ENCODE results near the gene RFXANK.

GRCh38 chr19:19165396-19165795, 26.7 kb upstream of the RFXANK start:
- TF ChIP-seq, protein P1, sequence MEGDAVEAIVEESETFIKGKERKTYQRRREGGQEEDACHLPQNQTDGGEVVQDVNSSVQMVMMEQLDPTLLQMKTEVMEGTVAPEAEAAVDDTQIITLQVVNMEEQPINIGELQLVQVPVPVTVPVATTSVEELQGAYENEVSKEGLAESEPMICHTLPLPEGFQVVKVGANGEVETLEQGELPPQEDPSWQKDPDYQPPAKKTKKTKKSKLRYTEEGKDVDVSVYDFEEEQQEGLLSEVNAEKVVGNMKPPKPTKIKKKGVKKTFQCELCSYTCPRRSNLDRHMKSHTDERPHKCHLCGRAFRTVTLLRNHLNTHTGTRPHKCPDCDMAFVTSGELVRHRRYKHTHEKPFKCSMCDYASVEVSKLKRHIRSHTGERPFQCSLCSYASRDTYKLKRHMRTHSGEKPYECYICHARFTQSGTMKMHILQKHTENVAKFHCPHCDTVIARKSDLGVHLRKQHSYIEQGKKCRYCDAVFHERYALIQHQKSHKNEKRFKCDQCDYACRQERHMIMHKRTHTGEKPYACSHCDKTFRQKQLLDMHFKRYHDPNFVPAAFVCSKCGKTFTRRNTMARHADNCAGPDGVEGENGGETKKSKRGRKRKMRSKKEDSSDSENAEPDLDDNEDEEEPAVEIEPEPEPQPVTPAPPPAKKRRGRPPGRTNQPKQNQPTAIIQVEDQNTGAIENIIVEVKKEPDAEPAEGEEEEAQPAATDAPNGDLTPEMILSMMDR (IDR thresholded peaks at IDR 0.05; ENCODE audit: borderline replicate concordance, extremely low read depth, low read length, poor library complexity, severe bottlenecking), result no peak
- no peak for TF ChIP-seq EZH2 (IDR thresholded peaks at IDR 0.05; ENCODE audit: borderline replicate concordance, low read depth, low read length, severe bottlenecking)
